SK-N-SH treated with all-trans-retinoic acid at 6 μM for 48 hours (cell line): ENCODE results near the gene SYT7.
A peak's percentile ranks its signal among the peaks of the same experiment; 100 is the strongest.

Experiments used
- ATAC-seq: fragments of 200-7000 bp; cut with Tn5 transposase; 3 replicates; pipeline ENCODE4 v1.9.1; 2020; ENCODE audit warnings: mild to moderate bottlenecking, moderate library complexity
- ARNTL ChIP-seq: fragments of 450-650 bp; formaldehyde crosslinking; IDR thresholded peaks from 2 replicates; pipeline ENCODE4 v1.5.0; 2020; ENCODE audit warnings: low read depth, mild to moderate bottlenecking, moderate library complexity, borderline replicate concordance
- BACH2 ChIP-seq: fragments of 250-450 bp; sonication (Bioruptor Pico); IDR thresholded peaks from 2 replicates; pipeline ENCODE4 v1.9.0; 2021; ENCODE audit warnings: mild to moderate bottlenecking, borderline replicate concordance
- CSDC2 ChIP-seq: fragments of 250-450 bp; sonication (Bioruptor Pico); IDR thresholded peaks from 2 replicates; pipeline ENCODE4 v1.5.0; 2020; ENCODE audit warnings: mild to moderate bottlenecking, moderate library complexity
- ESRRG ChIP-seq: fragments of 250-450 bp; sonication (Bioruptor Pico); IDR thresholded peaks from 2 replicates; pipeline ENCODE4 v1.6.1; 2021; ENCODE audit warnings: mild to moderate bottlenecking
- GLIS3 ChIP-seq: fragments of 250-450 bp; sonication (Bioruptor Pico); IDR thresholded peaks from 2 replicates; pipeline ENCODE4 v1.5.0; 2020; ENCODE audit warnings: mild to moderate bottlenecking, moderate library complexity
- ISL1 ChIP-seq: fragments of 250-450 bp; sonication (Bioruptor Pico); IDR thresholded peaks from 2 replicates; pipeline ENCODE4 v2.1.2; 2022; ENCODE audit warnings: mild to moderate bottlenecking, moderate library complexity
- OSR1 ChIP-seq: fragments of 250-450 bp; sonication (Bioruptor Pico); IDR thresholded peaks from 2 replicates; pipeline ENCODE4 v1.8.0; 2022; ENCODE audit warnings: moderate library complexity, mild to moderate bottlenecking, inconsistent platforms
- PPARA ChIP-seq: fragments of 250-450 bp; sonication (Bioruptor Pico); IDR thresholded peaks from 2 replicates; pipeline ENCODE4 v1.5.0; 2020; ENCODE audit warnings: mild to moderate bottlenecking, borderline replicate concordance
- RARB ChIP-seq: fragments of 250-450 bp; sonication (Bioruptor Pico); IDR thresholded peaks from 2 replicates; pipeline ENCODE4 v1.8.0; 2021; ENCODE audit warnings: mild to moderate bottlenecking, moderate library complexity
- SNAI2 ChIP-seq: fragments of 250-450 bp; sonication (Bioruptor Pico); IDR thresholded peaks from 2 replicates; pipeline ENCODE4 v1.5.0; 2020; ENCODE audit warnings: mild to moderate bottlenecking, moderate library complexity
- TCF4 ChIP-seq: fragments of 250-450 bp; sonication (Bioruptor Pico); IDR thresholded peaks from 2 replicates; pipeline ENCODE4 v1.8.0; 2021; ENCODE audit warnings: mild to moderate bottlenecking, moderate library complexity, borderline replicate concordance
- TOX ChIP-seq: fragments of 250-450 bp; sonication (Bioruptor Pico); IDR thresholded peaks from 2 replicates; pipeline ENCODE4 v1.8.0; 2021; ENCODE audit warnings: mild to moderate bottlenecking, moderate library complexity, borderline replicate concordance
- ZC3H10 ChIP-seq: fragments of 250-450 bp; sonication (Bioruptor Pico); IDR thresholded peaks from 2 replicates; pipeline ENCODE4 v1.5.1; 2021; ENCODE audit warnings: mild to moderate bottlenecking, moderate library complexity
- ZFP3 ChIP-seq: fragments of 250-450 bp; sonication (Bioruptor Pico); IDR thresholded peaks from 2 replicates; pipeline ENCODE4 v1.5.0; 2020; ENCODE audit warnings: mild to moderate bottlenecking, moderate library complexity
- ZFP30 ChIP-seq: fragments of 450-650 bp; formaldehyde crosslinking; IDR thresholded peaks from 2 replicates; pipeline ENCODE4 v1.5.0; 2022; ENCODE audit warnings: mild to moderate bottlenecking, moderate library complexity
- ZNF70 ChIP-seq: fragments of 450-650 bp; formaldehyde crosslinking; IDR thresholded peaks from 2 replicates; pipeline ENCODE4 v1.5.0; 2020; ENCODE audit warnings: mild to moderate bottlenecking, moderate library complexity
- ZNF8 ChIP-seq: fragments of 450-650 bp; formaldehyde crosslinking; IDR thresholded peaks from 2 replicates; pipeline ENCODE4 v1.5.0; 2020; ENCODE audit warnings: mild to moderate bottlenecking, moderate library complexity
- TF ChIP-seq, protein P1 (sequence below): fragments of 250-450 bp; sonication (Bioruptor Pico); IDR thresholded peaks from 2 replicates; pipeline ENCODE4 v1.8.0; 2021; ENCODE audit warnings: low read depth, mild to moderate bottlenecking, moderate library complexity, borderline replicate concordance
- TF ChIP-seq, protein P2 (sequence below): fragments of 250-450 bp; sonication (Bioruptor Pico); IDR thresholded peaks from 2 replicates; pipeline ENCODE4 v1.8.0; 2020; ENCODE audit warnings: mild to moderate bottlenecking, moderate library complexity, borderline replicate concordance
- TF ChIP-seq, protein P3 (sequence below): fragments of 250-450 bp; sonication (Bioruptor Pico); IDR thresholded peaks from 2 replicates; pipeline ENCODE4 v1.5.0; 2020; ENCODE audit warnings: mild to moderate bottlenecking, moderate library complexity
- TF ChIP-seq, protein P4 (sequence below): fragments of 250-450 bp; sonication (Bioruptor Pico); IDR thresholded peaks from 2 replicates; pipeline ENCODE4 v1.5.1; 2020; ENCODE audit warnings: low read depth, mild to moderate bottlenecking, moderate library complexity
- TF ChIP-seq, protein P5 (sequence below): fragments of 250-450 bp; sonication (Bioruptor Pico); IDR thresholded peaks from 2 replicates; pipeline ENCODE4 v1.5.1; 2021; ENCODE audit warnings: mild to moderate bottlenecking, moderate library complexity

The SYT7 gene

DNA sequence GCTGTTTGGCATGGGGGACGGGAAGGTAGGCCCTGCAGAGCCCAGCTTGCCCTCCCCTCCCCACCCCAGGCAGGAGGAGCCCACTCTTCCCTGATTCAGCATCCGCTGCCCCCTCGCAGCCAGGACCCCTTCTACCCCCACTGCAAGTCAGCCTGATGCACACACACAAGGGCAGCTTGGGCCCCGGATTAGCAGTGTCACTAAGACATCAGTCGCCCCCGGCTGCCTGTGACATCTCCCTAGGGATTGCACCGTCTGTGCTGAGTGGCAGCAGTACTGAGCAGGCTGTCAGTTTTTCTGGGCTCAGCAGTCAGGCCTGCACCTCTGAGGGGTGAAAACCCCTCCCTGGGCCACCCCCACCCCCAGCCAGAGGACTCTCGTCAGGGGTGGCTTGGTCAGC lies 30.4 kb upstream of the SYT7 start:
- TF ChIP-seq RARB (no peak), ZC3H10 (CRISPR knock-in tag) (no peak), ARNTL (CRISPR knock-in tag) (no peak), TCF4 (no peak), ZFP3 (no peak), GLIS3 (CRISPR knock-in tag) (no peak), BACH2 (CRISPR knock-in tag) (no peak), TOX (CRISPR knock-in tag) (no peak), OSR1 (no peak)
- TF ChIP-seq, protein P1, sequence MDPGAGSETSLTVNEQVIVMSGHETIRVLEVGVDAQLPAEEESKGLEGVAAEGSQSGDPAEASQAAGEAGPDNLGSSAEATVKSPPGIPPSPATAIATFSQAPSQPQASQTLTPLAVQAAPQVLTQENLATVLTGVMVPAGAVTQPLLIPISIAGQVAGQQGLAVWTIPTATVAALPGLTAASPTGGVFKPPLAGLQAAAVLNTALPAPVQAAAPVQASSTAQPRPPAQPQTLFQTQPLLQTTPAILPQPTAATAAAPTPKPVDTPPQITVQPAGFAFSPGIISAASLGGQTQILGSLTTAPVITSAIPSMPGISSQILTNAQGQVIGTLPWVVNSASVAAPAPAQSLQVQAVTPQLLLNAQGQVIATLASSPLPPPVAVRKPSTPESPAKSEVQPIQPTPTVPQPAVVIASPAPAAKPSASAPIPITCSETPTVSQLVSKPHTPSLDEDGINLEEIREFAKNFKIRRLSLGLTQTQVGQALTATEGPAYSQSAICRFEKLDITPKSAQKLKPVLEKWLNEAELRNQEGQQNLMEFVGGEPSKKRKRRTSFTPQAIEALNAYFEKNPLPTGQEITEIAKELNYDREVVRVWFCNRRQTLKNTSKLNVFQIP (CRISPR knock-in tag): no peak
- no peak for ATAC-seq

DNA sequence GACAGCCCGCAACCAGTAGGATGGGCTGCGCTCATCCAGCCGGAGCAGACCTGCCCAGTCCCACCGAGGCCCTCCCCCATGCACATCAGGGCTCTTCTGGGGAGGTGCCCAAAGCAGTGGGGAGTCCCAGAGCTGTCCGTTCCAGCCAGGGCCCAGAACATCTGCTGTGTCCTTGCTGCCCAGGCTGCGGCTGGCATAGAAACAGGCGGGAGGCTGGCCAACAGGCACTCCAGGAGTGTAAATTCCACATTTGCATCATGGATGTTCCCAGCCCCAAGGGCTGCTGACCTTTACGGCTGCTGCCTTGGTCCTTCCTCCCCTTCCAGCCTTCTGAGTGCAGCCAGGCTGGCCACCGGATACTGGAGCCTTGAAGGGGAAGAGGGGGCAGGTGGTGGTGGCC lies 30.0 kb upstream of the SYT7 start:
- TF ChIP-seq ESRRG (CRISPR knock-in tag) (no peak), PPARA (CRISPR knock-in tag) (no peak), RARB (no peak), ZNF8 (CRISPR knock-in tag) (no peak), ZC3H10 (CRISPR knock-in tag) (no peak), TCF4 (no peak), ZNF70 (CRISPR knock-in tag) (no peak), ZFP3 (no peak), SNAI2 (CRISPR knock-in tag) (no peak), ZFP30 (no peak), TOX (CRISPR knock-in tag) (no peak), BACH2 (CRISPR knock-in tag) (no peak)
- TF ChIP-seq, protein P2, sequence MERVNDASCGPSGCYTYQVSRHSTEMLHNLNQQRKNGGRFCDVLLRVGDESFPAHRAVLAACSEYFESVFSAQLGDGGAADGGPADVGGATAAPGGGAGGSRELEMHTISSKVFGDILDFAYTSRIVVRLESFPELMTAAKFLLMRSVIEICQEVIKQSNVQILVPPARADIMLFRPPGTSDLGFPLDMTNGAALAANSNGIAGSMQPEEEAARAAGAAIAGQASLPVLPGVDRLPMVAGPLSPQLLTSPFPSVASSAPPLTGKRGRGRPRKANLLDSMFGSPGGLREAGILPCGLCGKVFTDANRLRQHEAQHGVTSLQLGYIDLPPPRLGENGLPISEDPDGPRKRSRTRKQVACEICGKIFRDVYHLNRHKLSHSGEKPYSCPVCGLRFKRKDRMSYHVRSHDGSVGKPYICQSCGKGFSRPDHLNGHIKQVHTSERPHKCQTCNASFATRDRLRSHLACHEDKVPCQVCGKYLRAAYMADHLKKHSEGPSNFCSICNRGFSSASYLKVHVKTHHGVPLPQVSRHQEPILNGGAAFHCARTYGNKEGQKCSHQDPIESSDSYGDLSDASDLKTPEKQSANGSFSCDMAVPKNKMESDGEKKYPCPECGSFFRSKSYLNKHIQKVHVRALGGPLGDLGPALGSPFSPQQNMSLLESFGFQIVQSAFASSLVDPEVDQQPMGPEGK (CRISPR knock-in tag): no peak
- TF ChIP-seq, protein P1 (CRISPR knock-in tag): no peak
- TF ChIP-seq, protein P3, sequence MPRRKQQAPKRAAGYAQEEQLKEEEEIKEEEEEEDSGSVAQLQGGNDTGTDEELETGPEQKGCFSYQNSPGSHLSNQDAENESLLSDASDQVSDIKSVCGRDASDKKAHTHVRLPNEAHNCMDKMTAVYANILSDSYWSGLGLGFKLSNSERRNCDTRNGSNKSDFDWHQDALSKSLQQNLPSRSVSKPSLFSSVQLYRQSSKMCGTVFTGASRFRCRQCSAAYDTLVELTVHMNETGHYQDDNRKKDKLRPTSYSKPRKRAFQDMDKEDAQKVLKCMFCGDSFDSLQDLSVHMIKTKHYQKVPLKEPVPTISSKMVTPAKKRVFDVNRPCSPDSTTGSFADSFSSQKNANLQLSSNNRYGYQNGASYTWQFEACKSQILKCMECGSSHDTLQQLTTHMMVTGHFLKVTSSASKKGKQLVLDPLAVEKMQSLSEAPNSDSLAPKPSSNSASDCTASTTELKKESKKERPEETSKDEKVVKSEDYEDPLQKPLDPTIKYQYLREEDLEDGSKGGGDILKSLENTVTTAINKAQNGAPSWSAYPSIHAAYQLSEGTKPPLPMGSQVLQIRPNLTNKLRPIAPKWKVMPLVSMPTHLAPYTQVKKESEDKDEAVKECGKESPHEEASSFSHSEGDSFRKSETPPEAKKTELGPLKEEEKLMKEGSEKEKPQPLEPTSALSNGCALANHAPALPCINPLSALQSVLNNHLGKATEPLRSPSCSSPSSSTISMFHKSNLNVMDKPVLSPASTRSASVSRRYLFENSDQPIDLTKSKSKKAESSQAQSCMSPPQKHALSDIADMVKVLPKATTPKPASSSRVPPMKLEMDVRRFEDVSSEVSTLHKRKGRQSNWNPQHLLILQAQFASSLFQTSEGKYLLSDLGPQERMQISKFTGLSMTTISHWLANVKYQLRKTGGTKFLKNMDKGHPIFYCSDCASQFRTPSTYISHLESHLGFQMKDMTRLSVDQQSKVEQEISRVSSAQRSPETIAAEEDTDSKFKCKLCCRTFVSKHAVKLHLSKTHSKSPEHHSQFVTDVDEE (CRISPR knock-in tag): no peak
- TF ChIP-seq, all 23 proteins: peak for 0
- ATAC-seq: no peak

DNA sequence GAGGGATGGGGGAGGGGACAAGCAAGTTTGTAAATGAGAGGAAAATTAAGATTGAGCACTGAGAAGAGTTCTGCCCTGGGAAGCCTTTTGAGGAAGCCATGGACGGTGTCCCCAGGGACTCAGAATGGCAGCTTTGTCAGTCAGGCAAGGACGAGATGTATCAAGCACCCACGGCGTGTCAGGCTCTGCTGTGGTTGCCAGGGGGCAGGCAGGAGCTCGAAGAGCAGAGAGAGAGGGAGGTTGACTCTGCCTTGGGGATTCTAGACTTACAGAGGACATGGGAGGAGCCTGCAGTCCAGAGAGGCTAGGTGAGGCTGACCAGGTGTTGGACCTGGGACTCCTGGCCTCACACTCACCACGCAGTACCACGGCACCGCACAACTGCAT lies 29.1 kb upstream of the SYT7 start:
- peak; percentile 52 for ATAC-seq
- no peak for TF ChIP-seq ZC3H10 (CRISPR knock-in tag)
- TF ChIP-seq, protein P4, sequence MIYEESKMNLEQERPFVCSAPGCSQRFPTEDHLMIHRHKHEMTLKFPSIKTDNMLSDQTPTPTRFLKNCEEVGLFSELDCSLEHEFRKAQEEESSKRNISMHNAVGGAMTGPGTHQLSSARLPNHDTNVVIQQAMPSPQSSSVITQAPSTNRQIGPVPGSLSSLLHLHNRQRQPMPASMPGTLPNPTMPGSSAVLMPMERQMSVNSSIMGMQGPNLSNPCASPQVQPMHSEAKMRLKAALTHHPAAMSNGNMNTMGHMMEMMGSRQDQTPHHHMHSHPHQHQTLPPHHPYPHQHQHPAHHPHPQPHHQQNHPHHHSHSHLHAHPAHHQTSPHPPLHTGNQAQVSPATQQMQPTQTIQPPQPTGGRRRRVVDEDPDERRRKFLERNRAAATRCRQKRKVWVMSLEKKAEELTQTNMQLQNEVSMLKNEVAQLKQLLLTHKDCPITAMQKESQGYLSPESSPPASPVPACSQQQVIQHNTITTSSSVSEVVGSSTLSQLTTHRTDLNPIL (CRISPR knock-in tag): no peak
- no peak for TF ChIP-seq ISL1 (CRISPR knock-in tag)
- no peak for TF ChIP-seq OSR1
- TF ChIP-seq, protein P2 (CRISPR knock-in tag): no peak
- TF ChIP-seq, protein P5, sequence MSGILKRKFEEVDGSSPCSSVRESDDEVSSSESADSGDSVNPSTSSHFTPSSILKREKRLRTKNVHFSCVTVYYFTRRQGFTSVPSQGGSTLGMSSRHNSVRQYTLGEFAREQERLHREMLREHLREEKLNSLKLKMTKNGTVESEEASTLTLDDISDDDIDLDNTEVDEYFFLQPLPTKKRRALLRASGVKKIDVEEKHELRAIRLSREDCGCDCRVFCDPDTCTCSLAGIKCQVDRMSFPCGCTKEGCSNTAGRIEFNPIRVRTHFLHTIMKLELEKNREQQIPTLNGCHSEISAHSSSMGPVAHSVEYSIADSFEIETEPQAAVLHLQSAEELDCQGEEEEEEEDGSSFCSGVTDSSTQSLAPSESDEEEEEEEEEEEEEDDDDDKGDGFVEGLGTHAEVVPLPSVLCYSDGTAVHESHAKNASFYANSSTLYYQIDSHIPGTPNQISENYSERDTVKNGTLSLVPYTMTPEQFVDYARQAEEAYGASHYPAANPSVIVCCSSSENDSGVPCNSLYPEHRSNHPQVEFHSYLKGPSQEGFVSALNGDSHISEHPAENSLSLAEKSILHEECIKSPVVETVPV: no peak
- no peak for TF ChIP-seq RARB
- no peak for TF ChIP-seq ARNTL (CRISPR knock-in tag)
- no peak for TF ChIP-seq CSDC2
- TF ChIP-seq ESRRG (CRISPR knock-in tag): no peak
- TF ChIP-seq, protein P3 (CRISPR knock-in tag): no peak
- no peak for TF ChIP-seq ZNF8 (CRISPR knock-in tag)
